Common myeloid progenitor, CD34-positive (primary cell): Measurements from ENCODE around the gene CYFIP2.
A peak's percentile ranks its signal among the peaks of the same experiment; 100 is the strongest.

ENCODE experiments used
- CTCF ChIA-PET: fragments of 350-600 bp; sonication (Branson Sonifier 250); formaldehyde crosslinking; loops from one replicate; lab custom pipeline; 2021; ENCODE audit warnings: antibody characterized with exemption; lab: Charles Lee
- POLR2A ChIA-PET: fragments of 350-600 bp; sonication (Branson Sonifier 250); formaldehyde crosslinking; loops from one replicate; lab custom pipeline; 2021; ENCODE audit warnings: antibody characterized with exemption; lab: Charles Lee
- DNase-seq, 3 donors: peaks; one replicate each; pipeline versions ENCODE4 v3.0.0 to v3.0.0-alpha.2; 2013
- H3K27ac ChIP-seq, 2 experiments: 1 replicate in 1 of 2; 2 replicates in 1 of 2; pipeline ENCODE4 v1.7.0; 2013; ENCODE audit warnings: inconsistent platforms in 2 of 2, low read length in 2 of 2, mild to moderate bottlenecking in 2 of 2, low read depth in 1 of 2, moderate library complexity in 1 of 2; ENCODE audit not compliant: severe bottlenecking in 2 of 2, insufficient read depth in 1 of 2, poor library complexity in 1 of 2
- H3K27me3 ChIP-seq, 5 experiments: replicated peaks in 2 of 5; 1 replicate in 3 of 5; 2 replicates in 2 of 5; pipeline versions ENCODE4 v1.6.1 to v1.7.0; 2013; ENCODE audit warnings: low read length in 4 of 5, mild to moderate bottlenecking in 2 of 5, moderate library complexity in 2 of 5, inconsistent platforms in 1 of 5; ENCODE audit not compliant: insufficient read depth in 5 of 5, control insufficient read depth in 4 of 5
- H3K36me3 ChIP-seq, 4 experiments: 1 replicate in 2 of 4; 2 replicates in 2 of 4; pipeline versions ENCODE4 v1.6.1 to v1.7.0; 2013; ENCODE audit warnings: low read length in 3 of 4, control low read depth in 1 of 4, mild to moderate bottlenecking in 1 of 4; ENCODE audit not compliant: control insufficient read depth in 4 of 4, insufficient read depth in 4 of 4
- H3K4me1 ChIP-seq, 4 experiments: 1 replicate in 3 of 4; 2 replicates in 1 of 4; pipeline versions ENCODE4 v1.6.1 to v1.7.1; 2013; ENCODE audit warnings: low read length in 3 of 4, mild to moderate bottlenecking in 3 of 4, control low read depth in 1 of 4, inconsistent platforms in 1 of 4, moderate library complexity in 1 of 4; ENCODE audit not compliant: control insufficient read depth in 4 of 4, insufficient read depth in 4 of 4; ENCODE audit errors: control extremely low read depth in 1 of 4
- H3K4me3 ChIP-seq, 7 experiments: 1 replicate in 4 of 7; 2 replicates in 3 of 7; pipeline versions ENCODE4 v1.5.1 to v1.7.0; 2013; ENCODE audit warnings: mild to moderate bottlenecking in 7 of 7, low read length in 6 of 7, moderate library complexity in 6 of 7, inconsistent platforms in 2 of 7, low read depth in 2 of 7, control low read depth in 1 of 7; ENCODE audit not compliant: insufficient read depth in 4 of 7, control insufficient read depth in 1 of 7; ENCODE audit errors: extremely low read depth in 1 of 7
- H3K9me3 ChIP-seq, 5 experiments: 1 replicate in 4 of 5; 2 replicates in 1 of 5; pipeline versions ENCODE4 v1.6.1 to v1.7.1; 2013; ENCODE audit warnings: low read length in 4 of 5, mild to moderate bottlenecking in 2 of 5, inconsistent platforms in 1 of 5, low read depth in 1 of 5, moderate library complexity in 1 of 5; ENCODE audit not compliant: control insufficient read depth in 4 of 5, insufficient read depth in 2 of 5; ENCODE audit errors: control extremely low read depth in 1 of 5
- WGBS: methylation state at CpG from one replicate; pipeline ENCODE4 v1.1.5; 2013; ENCODE audit not compliant: insufficient coverage; 5-methylcytosine and 5-hydroxymethylcytosine counted together

Gene CYFIP2

DNA sequence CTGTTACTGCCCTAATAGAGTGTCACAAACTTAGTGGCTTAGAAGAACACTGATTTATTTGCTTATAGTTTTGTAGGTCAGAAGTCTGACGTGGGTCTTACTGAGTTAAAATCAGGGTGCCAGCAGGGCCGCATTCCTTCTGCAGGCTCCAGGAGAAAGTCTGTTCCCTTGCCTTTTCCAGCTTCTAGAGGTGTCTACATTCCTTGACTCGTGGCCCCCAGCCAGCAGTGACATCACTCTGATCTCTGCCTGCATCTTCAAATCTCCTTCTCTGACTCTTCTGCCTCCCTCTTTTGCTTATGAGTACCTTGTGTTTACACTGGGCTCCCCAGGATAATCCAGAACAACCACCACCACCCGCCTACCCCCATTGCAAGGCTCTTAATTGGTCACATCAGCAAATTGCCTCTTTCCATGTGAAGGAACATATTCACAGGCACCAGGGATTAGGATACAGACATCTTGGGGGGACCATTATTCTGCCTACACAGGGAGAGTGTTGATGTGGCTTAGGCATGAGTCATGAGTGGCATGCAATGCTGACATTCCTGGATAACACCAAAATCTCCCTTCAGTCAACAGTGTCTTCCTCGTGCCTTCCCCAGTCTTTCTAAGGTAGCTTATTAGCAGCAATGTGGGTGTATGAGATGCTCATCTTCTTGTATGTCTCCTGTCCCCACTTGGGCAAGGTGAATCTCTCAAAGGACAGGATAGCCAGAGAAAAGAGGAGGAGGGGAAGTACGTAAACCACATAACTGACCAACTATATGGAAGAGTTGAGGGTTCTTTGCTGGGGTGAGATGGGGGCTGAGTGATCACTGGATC is 24.4 kb downstream of the CYFIP2 start:
- ChIA-PET CTCF (interaction anchor here (0.9 to 4.3 kb wide), 6 partner anchors 9 to 69 kb away, joined by 3 to 15 read pairs (median 3); no protein-coding TSS in a partner anchor), POLR2A (no interaction called here)
- WGBS = 89% methylated on average over 3 of the region's 6 CpGs
- Histone ChIP-seq H3K9me3 (no peaks in the 10 kb centered on the region), H3K27ac (no peak overlapping the region), H3K36me3 (peaks cover 26 to 82% (median 56%) of the 10 kb centered on the region in 4 experiments), H3K4me3 (no peak overlapping the region), H3K4me1 (no peaks in the 10 kb centered on the region), H3K27me3 (no peaks in the 10 kb centered on the region)
- DNase-seq = no peak

DNA sequence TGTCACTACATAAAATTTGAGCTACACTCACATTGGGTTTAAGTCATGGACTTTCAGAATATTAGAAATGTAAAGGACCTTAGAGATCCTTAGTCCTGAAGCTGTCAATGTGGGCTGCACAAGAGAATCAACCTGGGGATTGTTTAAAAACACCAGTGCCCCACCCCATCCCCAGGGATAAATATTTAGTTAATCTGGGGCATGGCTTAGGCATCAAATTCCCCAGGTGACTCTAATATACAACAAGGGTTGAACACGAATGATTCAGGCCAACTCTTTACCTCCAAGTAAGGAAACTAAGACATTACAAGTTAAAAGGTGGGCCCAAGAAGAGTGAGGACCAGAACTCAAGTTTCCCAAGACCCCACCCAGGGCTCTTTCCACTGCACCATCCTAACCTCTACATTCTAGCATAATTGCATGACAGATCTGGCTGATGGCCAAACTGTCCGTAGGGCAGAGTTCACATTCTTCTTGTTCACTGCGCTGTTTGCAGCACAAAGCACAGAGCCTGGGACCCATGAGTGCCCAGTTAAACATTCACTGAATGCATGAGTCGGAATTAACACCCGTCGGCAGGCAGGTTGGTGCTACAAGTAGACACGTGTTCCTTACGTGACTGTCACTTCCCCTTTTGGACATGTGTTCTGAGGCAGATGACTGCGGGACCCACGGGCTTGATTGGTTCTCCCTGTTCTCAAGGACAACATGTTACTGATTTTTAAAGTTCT is 25.2 kb downstream of the CYFIP2 start:
- WGBS = 64% methylated on average over 10 of the region's 10 CpGs
- peak in 2 of 3 donors; percentile 67 to 78 for DNase-seq
- ChIA-PET POLR2A (no interaction called here), CTCF (interaction anchor here (0.9 to 4.3 kb wide), 5 partner anchors 10 to 69 kb away, joined by 3 to 15 read pairs (median 3); no protein-coding TSS in a partner anchor)
- Histone ChIP-seq H3K4me1 (no peaks in the 10 kb centered on the region), H3K27me3 (no peaks in the 10 kb centered on the region), H3K9me3 (no peaks in the 10 kb centered on the region), H3K36me3 (peaks cover 27 to 83% (median 54%) of the 10 kb centered on the region in 4 experiments), H3K4me3 (no peak overlapping the region), H3K27ac (no peak overlapping the region)

DNA sequence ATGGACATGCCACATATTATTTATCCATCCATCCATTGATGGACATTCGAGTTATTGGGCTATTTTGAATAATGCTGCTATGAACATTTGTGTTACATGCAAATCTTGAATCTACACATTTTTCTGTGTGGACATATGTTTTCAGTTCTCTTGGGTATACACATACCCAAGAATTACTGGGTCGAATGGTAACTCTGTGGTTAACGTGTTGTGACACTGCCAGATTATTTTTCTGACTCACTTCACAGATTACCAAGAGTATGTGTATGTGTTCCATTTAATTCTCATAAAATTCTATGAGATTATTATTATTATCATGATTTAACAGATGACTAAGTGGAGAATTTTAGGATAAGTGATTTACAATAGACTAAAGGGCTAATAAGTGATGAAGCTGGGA is 26.7 kb downstream of the CYFIP2 start:
- DNase-seq = no peak
- ChIA-PET CTCF (no interaction called here), POLR2A (no interaction called here)
- Histone ChIP-seq H3K36me3 (peaks cover 21 to 85% (median 55%) of the 10 kb centered on the region in 4 experiments), H3K27ac (no peak overlapping the region), H3K27me3 (no peaks in the 10 kb centered on the region), H3K4me1 (no peaks in the 10 kb centered on the region), H3K9me3 (no peaks in the 10 kb centered on the region), H3K4me3 (no peak overlapping the region)
- no CpG with 5 or more reads among the region's 3 CpGs for WGBS

DNA sequence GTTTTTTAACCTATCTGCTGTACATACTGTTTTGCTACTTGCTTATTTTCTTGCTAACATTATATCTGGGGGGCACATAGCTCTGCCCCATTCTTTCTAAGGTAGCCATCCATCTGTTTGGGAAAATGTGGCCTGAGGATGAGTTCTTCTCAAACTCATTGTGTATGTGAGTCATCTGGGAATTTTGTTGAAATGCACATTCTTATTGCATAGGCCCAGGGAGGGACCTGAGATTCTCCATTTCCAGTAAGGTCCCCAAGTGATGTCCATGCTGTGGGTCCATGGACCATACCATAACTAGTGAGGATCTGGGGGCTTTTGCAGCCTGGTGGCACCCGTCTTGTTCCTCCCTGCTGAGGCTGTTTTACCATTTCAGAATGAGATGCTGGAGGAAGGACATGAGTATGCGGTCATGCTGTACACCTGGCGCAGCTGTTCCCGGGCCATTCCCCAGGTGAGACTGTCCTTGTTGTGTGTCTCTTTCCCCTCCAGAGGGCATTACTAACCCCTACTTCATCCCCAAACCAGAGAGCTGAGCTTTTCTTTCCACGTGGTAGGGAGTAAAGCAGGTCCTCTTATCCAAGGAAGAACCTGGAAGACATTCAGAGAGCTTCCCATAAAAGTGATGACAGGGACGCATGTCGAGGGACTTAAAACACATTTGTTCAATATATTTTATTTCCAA is 28.6 kb downstream of the CYFIP2 start:
- no peaks in the 10 kb centered on the region for H3K27me3 ChIP-seq
- no peak for DNase-seq
- CTCF ChIA-PET = interaction anchor here (1.0 to 1.9 kb wide), 6 partner anchors 11 to 42 kb away, joined by 3 to 6 read pairs (median 4); no protein-coding TSS in a partner anchor
- H3K27ac ChIP-seq = peak overlapping the region in 1 of 2 experiments; percentile 1
- WGBS = 100% methylated on average over 2 of the region's 7 CpGs
- peaks cover 21 to 82% (median 52%) of the 10 kb centered on the region in 4 experiments for H3K36me3 ChIP-seq
- no peak overlapping the region for H3K4me3 ChIP-seq
- no peaks in the 10 kb centered on the region for H3K9me3 ChIP-seq
- H3K4me1 ChIP-seq = no peaks in the 10 kb centered on the region
- POLR2A ChIA-PET = no interaction called here

DNA sequence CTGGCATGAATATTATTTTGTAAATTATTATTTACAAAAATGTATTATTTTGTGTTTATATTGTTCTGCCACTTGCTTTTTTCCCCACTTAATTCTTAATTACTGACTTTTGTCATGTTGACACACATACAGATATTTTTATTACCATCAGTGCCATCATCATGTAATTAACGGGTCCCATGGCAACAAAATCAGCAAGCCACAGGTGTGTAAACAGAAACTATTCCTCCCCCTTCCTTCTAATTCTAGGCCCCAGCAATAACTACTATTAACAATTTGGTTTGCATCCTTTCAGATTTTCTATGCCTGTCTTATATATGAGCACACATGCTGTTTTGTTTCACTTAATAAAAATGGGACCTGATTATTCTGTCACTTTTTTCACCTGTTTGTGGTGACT is 29.3 kb downstream of the CYFIP2 start:
- Histone ChIP-seq H3K9me3 (no peaks in the 10 kb centered on the region), H3K4me3 (no peak overlapping the region), H3K4me1 (no peaks in the 10 kb centered on the region), H3K27ac (no peak overlapping the region), H3K27me3 (no peaks in the 10 kb centered on the region), H3K36me3 (peaks cover 23 to 80% (median 52%) of the 10 kb centered on the region in 4 experiments)
- CTCF ChIA-PET = interaction anchor here (1.1 to 4.4 kb wide), 4 partner anchors 11 to 41 kb away, joined by 3 to 16 read pairs (median 4); no protein-coding TSS in a partner anchor
- 100% methylated on average over 1 of the region's 1 CpG for WGBS
- POLR2A ChIA-PET = no interaction called here
- peak in 1 of 3 donors; percentile 15 for DNase-seq

DNA sequence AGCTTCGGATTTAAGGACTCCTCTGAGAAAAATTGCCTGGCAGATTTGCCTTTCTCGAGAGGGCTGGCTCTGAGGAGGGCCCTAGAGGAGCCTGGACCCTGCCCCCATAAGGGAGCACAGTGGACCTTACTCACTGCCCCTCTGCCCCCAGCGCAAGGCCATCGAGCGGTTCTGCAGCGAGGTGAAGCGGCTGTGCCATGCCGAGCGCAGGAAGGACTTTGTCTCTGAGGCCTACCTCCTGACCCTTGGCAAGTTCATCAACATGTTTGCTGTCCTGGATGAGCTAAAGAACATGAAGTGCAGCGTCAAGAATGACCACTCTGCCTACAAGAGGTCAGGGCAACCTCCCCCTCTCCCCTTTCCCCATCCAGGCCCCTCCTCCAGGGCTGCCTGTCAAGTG is 34.6 kb downstream of the CYFIP2 start:
- H3K9me3 ChIP-seq = no peaks in the 10 kb centered on the region
- peaks cover 33 to 89% (median 60%) of the 10 kb centered on the region in 4 experiments for H3K36me3 ChIP-seq
- no peaks in the 10 kb centered on the region for H3K4me1 ChIP-seq
- WGBS = 100% methylated on average over 9 of the region's 10 CpGs
- POLR2A ChIA-PET = no interaction called here
- DNase-seq = no peak
- no peak overlapping the region for H3K4me3 ChIP-seq
- H3K27ac ChIP-seq = no peak overlapping the region
- CTCF ChIA-PET = interaction anchor here (1.0 to 11.4 kb wide), 5 partner anchors 10 to 46 kb away, joined by 3 to 109 read pairs (median 3); partner anchors contain the start of gene CYFIP2
- H3K27me3 ChIP-seq = no peaks in the 10 kb centered on the region
